Karpas-422 (cell line): ENCODE measurements around the gene POU2AF1. TPM values are rescaled to one million over a fixed set of nuclear protein-coding genes. Genes with fewer than 3 reads are reported as not detected.
A peak's percentile ranks its signal among the peaks of the same experiment; 100 is the strongest.

Source experiments
- DNase-seq: peaks from one replicate; pipeline ENCODE4 v3.0.0-alpha.2; 2015
- H2AFZ ChIP-seq: fragments of 200-600 bp; sonication (generic); 2 replicates; pipeline ENCODE4 v1.6.1; 2014; ENCODE audit warnings: antibody characterized with exemption, low read length, mixed read lengths
- H3K27ac ChIP-seq: fragments of 200-600 bp; sonication (generic); 2 replicates; pipeline ENCODE4 v1.5.1; 2014; ENCODE audit warnings: mild to moderate bottlenecking, low read length, moderate library complexity
- H3K27me3 ChIP-seq: fragments of 200-600 bp; sonication (generic); 2 replicates; pipeline ENCODE4 v1.6.1; 2014; ENCODE audit warnings: low read length, mixed read lengths
- H3K36me3 ChIP-seq: fragments of 200-600 bp; sonication (generic); 2 replicates; pipeline ENCODE4 v1.6.1; 2014; ENCODE audit warnings: low read length, mixed read lengths; ENCODE audit not compliant: insufficient read depth
- H3K4me1 ChIP-seq: fragments of 200-600 bp; sonication (generic); 2 replicates; pipeline ENCODE4 v1.6.1; 2014; ENCODE audit warnings: mild to moderate bottlenecking, low read length, mixed read lengths
- H3K4me2 ChIP-seq: fragments of 200-600 bp; sonication (generic); 2 replicates; pipeline ENCODE4 v1.6.1; 2014; ENCODE audit warnings: low read length, low read depth, mild to moderate bottlenecking; ENCODE audit not compliant: poor library complexity, severe bottlenecking
- H3K4me3 ChIP-seq: fragments of 200-600 bp; sonication (generic); 2 replicates; pipeline ENCODE4 v1.5.1; 2014; ENCODE audit warnings: mild to moderate bottlenecking, antibody characterized with exemption, low read length, mixed read lengths
- H3K79me2 ChIP-seq: fragments of 200-600 bp; sonication (generic); 2 replicates; pipeline ENCODE4 v1.6.1; 2014; ENCODE audit warnings: mild to moderate bottlenecking, low read length, mixed read lengths
- H3K9ac ChIP-seq: fragments of 200-600 bp; sonication (generic); 2 replicates; pipeline ENCODE4 v1.6.0; 2014; ENCODE audit warnings: low read length
- H3K9me2 ChIP-seq: fragments of 200-600 bp; sonication (generic), shearing (Covaris generic); replicated peaks from 2 replicates; pipeline ENCODE4 v1.6.0; 2014; ENCODE audit warnings: mild to moderate bottlenecking, low read length, moderate library complexity; ENCODE audit not compliant: insufficient read depth
- H3K9me3 ChIP-seq: fragments of 300-700, 200-600 bp; sonication (generic); 2 replicates; pipeline ENCODE4 v1.6.1; 2014; ENCODE audit warnings: low read length, mixed read lengths
- H4K20me1 ChIP-seq: fragments of 200-600 bp; sonication (generic); 2 replicates; pipeline ENCODE4 v1.6.1; 2014; ENCODE audit warnings: mild to moderate bottlenecking, antibody characterized with exemption, low read length, low read depth; ENCODE audit not compliant: insufficient read depth
- total RNA-seq: library from RNA; depleted of rRNA; stranded (reverse); fragments of >200 nt; shearing (Covaris generic); gene quantifications from 2 replicates; pipeline ENCODE4 v1.2.3, GENCODE V29; 2014; ENCODE audit warnings: low replicate concordance

The POU2AF1 gene
- total RNA-seq, 1 experiment from 2014 or later, result 894 TPM

DNA sequence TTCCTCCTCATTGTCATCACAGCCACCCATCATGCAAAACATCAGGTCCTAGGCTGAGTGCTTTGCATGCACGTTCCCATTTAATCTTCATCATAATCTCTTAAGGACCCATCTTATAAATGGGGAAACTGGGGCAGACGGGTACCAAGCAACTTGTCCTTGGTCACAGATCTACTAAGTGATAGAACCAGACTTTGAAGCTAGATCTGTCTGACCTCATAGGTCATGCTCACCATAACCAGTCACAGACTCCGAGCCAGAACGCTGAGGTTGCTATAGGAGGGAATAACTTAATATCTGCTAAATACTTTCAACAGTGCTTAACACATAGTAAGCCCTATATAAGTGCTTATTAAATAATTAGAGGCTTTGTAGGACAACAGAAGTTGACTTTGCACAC lies 43.0 kb downstream of the POU2AF1 start:
- no peaks in the 10 kb centered on the region for H3K36me3 ChIP-seq
- no peaks in the 10 kb centered on the region for H3K9me3 ChIP-seq
- H4K20me1 ChIP-seq, result peaks cover 44% of the 10 kb centered on the region
- H3K27me3 ChIP-seq, result no peaks in the 10 kb centered on the region; the same call in 1 of the 2 replicates
- H3K27ac ChIP-seq, result no peak overlapping the region
- H3K9me2 ChIP-seq, result no peaks in the 10 kb centered on the region
- no peak overlapping the region for H3K9ac ChIP-seq
- no peak overlapping the region for H2AFZ ChIP-seq
- H3K4me2 ChIP-seq, result peak overlapping the region; percentile 59
- peaks cover 38% of the 10 kb centered on the region for H3K4me1 ChIP-seq
- DNase-seq, result peak; percentile 94
- no peaks in the 10 kb centered on the region for H3K79me2 ChIP-seq
- peak overlapping the region; percentile 29 for H3K4me3 ChIP-seq

DNA sequence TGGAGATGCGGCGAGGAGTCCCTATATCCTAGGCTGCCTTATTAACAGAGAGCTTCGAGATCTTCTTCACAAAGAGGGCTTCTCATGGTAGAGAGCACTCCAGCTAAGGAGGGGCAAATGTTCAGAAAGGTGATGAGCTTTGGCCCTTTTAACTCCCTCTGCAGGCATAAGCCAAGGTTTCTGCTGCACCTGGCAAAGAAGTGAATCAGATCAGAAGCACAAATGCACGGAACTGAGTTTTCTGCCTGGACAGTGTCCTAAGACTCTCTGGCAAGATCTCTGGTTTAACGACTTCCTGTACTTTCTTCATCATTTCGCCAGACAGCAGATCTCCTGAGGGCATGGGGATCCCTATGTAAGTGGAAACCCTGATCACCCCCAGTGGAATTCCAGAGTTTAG lies 43.5 kb downstream of the POU2AF1 start:
- H3K4me3 ChIP-seq, result peak overlapping the region; percentile 29
- H3K9me2 ChIP-seq, result no peaks in the 10 kb centered on the region
- H2AFZ ChIP-seq, result no peak overlapping the region
- no peak overlapping the region for H3K9ac ChIP-seq
- peak; percentile 91 for DNase-seq
- no peak overlapping the region for H3K27ac ChIP-seq
- peak overlapping the region; percentile 59 for H3K4me2 ChIP-seq
- no peaks in the 10 kb centered on the region for H3K9me3 ChIP-seq
- peaks cover 47% of the 10 kb centered on the region for H4K20me1 ChIP-seq
- H3K36me3 ChIP-seq, result no peaks in the 10 kb centered on the region
- peaks cover 40% of the 10 kb centered on the region for H3K4me1 ChIP-seq
- H3K79me2 ChIP-seq, result no peaks in the 10 kb centered on the region
- no peaks in the 10 kb centered on the region; the same call in 1 of the 2 replicates for H3K27me3 ChIP-seq

DNA sequence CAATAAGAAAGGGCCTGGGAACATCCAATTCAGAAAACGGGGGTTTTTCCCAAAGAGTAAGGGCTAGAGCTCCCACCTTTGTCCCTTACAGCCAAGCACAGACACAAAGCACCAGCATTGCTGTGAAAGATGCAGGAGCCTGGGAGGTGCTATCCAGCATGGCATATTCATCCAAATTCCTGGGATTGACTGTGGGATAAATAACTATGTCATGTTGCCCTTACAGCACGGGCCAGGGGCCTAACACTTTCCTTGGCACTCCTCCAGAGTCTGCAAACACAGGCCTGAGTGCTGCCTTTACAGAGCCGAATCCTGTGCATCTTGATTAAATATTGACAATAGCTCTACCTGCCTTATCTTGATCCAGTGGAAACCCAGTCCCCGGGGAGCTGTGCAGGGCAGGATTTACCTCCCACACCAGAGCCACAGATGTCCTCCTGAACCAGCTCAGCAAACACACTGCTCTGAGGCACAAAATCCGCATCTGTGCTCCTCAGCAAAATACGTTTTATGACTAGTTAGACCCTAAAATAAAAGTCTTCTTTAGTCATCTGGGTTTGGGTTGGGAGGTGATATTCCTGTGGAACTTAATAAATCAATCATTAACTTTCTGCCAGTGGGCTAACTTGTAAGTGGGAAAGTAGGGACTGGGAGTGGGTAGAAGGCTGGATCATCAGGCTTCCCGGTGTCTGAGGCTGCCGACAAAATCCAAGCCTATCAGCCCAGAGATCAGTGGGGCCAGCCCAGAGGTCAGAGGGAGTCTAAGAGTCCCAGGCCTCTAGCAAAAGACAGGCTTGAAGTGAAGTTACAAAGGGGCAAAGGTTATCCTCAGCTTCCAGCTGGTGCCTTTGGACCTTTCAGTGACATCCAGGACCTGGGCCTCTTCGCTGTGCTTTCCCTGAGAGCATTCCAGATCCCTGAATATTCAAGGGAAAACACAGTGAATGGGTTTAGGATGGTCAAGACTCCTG lies 44.3 kb downstream of the POU2AF1 start:
- peaks cover 47% of the 10 kb centered on the region for H3K4me1 ChIP-seq
- no peak overlapping the region for H3K9ac ChIP-seq
- H4K20me1 ChIP-seq, result peaks cover 55% of the 10 kb centered on the region
- H3K4me3 ChIP-seq, result no peak overlapping the region
- H3K9me2 ChIP-seq, result no peaks in the 10 kb centered on the region
- H3K9me3 ChIP-seq, result no peaks in the 10 kb centered on the region
- no peak overlapping the region for H3K27ac ChIP-seq
- peak overlapping the region; percentile 59 for H3K4me2 ChIP-seq
- H3K79me2 ChIP-seq, result no peaks in the 10 kb centered on the region
- H2AFZ ChIP-seq, result no peak overlapping the region
- no peaks in the 10 kb centered on the region; the same call in 1 of the 2 replicates for H3K27me3 ChIP-seq
- no peaks in the 10 kb centered on the region for H3K36me3 ChIP-seq
- no peak for DNase-seq

GRCh38 chr11:111331711-111332479 lies 47.2 kb downstream of the POU2AF1 start:
- H3K9ac ChIP-seq, result no peak overlapping the region
- no peak overlapping the region for H3K27ac ChIP-seq
- no peak overlapping the region for H3K4me3 ChIP-seq
- H2AFZ ChIP-seq, result no peak overlapping the region
- H3K4me2 ChIP-seq, result no peak overlapping the region
- no peaks in the 10 kb centered on the region for H3K79me2 ChIP-seq
- DNase-seq, result no peak
- no peaks in the 10 kb centered on the region for H3K9me3 ChIP-seq
- no peaks in the 10 kb centered on the region for H3K36me3 ChIP-seq
- H3K9me2 ChIP-seq, result no peaks in the 10 kb centered on the region
- no peaks in the 10 kb centered on the region; the same call in 1 of the 2 replicates for H3K27me3 ChIP-seq
- peaks cover 59% of the 10 kb centered on the region for H3K4me1 ChIP-seq
- H4K20me1 ChIP-seq, result peaks cover 80% of the 10 kb centered on the region

- DNase-seq, result peak; percentile 72
- no peaks in the 10 kb centered on the region for H3K9me2 ChIP-seq
- H3K36me3 ChIP-seq, result no peaks in the 10 kb centered on the region
- H2AFZ ChIP-seq, result no peak overlapping the region
- no peaks in the 10 kb centered on the region for H3K9me3 ChIP-seq
- H3K9ac ChIP-seq, result no peak overlapping the region
- no peak overlapping the region for H3K4me3 ChIP-seq
- peaks cover 5% of the 10 kb centered on the region; the same call in 1 of the 2 replicates for H3K27me3 ChIP-seq
- H4K20me1 ChIP-seq, result peaks cover 78% of the 10 kb centered on the region
- H3K27ac ChIP-seq, result no peak overlapping the region
- no peaks in the 10 kb centered on the region for H3K79me2 ChIP-seq
- peak overlapping the region; percentile 58 for H3K4me2 ChIP-seq
- peaks cover 54% of the 10 kb centered on the region for H3K4me1 ChIP-seq
Measured at GRCh38 chr11:111330234-111330893, 48.7 kb downstream of the POU2AF1 start.

GRCh38 chr11:111329306-111330204 lies 49.5 kb downstream of the POU2AF1 start:
- Histone ChIP-seq H3K4me1 (peaks cover 48% of the 10 kb centered on the region), H3K27ac (no peak overlapping the region), H3K4me2 (peak overlapping the region; percentile 58), H3K9me2 (no peaks in the 10 kb centered on the region), H3K4me3 (peak overlapping the region; percentile 3), H4K20me1 (peaks cover 77% of the 10 kb centered on the region), H3K9ac (no peak overlapping the region), H3K27me3 (peaks cover 5% of the 10 kb centered on the region; the same call in 1 of the 2 replicates), H3K36me3 (no peaks in the 10 kb centered on the region), H2AFZ (no peak overlapping the region), H3K79me2 (no peaks in the 10 kb centered on the region), H3K9me3 (no peaks in the 10 kb centered on the region)
- DNase-seq, result peak; percentile 99

DNA sequence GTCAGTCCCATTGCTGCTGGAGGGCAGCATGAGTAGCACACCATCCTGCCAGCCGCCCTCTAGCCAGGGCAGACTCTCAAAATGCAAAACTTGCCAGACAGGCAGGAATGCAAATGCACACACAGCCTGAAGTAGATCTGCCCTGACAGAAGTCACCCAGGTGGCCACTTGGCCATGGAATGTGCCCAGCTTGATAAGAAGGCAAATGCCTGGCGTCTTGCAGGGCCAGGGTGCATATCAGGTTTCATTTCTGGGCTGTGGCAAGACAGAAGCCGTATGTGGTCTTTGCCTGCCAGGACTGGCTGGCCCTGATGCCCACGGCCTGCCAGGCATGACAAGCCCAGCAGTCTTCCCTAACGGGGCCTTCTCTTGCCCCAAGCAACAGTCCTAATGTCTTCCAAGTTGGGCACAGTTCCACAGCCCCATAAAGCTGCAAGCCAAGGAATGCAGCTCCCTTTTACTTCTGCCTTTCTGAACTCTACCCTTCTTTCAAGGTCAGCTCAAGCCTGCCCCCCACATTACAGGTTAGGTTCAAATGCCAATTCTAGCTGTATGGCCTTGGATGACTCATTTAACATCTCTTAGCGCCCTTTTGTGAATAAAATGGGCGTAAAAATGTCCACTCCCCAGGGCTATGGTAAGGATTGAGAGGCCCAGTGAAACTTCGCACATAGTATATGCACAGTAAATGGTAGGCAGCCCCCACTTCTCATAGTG lies 51.0 kb downstream of the POU2AF1 start:
- H3K9ac ChIP-seq, result peak overlapping the region; percentile 0; the same call in 1 of the 2 replicates
- peak overlapping the region; percentile 17 for H3K4me3 ChIP-seq
- no peak overlapping the region for H2AFZ ChIP-seq
- H3K4me2 ChIP-seq, result peak overlapping the region; percentile 58
- no peaks in the 10 kb centered on the region for H3K9me2 ChIP-seq
- H4K20me1 ChIP-seq, result peaks cover 64% of the 10 kb centered on the region
- DNase-seq, result peak; percentile 99
- H3K4me1 ChIP-seq, result peaks cover 48% of the 10 kb centered on the region
- H3K27ac ChIP-seq, result no peak overlapping the region
- no peaks in the 10 kb centered on the region for H3K79me2 ChIP-seq
- H3K9me3 ChIP-seq, result no peaks in the 10 kb centered on the region
- H3K36me3 ChIP-seq, result no peaks in the 10 kb centered on the region
- H3K27me3 ChIP-seq, result peaks cover 7% of the 10 kb centered on the region; the same call in 1 of the 2 replicates
